ENCODE data around the gene SLC26A11.

- TF ChIP-seq, protein P1, sequence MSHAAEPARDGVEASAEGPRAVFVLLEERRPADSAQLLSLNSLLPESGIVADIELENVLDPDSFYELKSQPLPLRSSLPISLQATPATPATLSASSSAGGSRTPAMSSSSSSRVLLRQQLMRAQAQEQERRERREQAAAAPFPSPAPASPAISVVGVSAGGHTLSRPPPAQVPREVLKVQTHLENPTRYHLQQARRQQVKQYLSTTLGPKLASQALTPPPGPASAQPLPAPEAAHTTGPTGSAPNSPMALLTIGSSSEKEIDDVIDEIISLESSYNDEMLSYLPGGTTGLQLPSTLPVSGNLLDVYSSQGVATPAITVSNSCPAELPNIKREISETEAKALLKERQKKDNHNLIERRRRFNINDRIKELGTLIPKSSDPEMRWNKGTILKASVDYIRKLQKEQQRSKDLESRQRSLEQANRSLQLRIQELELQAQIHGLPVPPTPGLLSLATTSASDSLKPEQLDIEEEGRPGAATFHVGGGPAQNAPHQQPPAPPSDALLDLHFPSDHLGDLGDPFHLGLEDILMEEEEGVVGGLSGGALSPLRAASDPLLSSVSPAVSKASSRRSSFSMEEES (CRISPR knock-in tag; IDR thresholded peaks at IDR 0.05): no peak
- TF ChIP-seq HNRNPK (IDR thresholded peaks at IDR 0.05; ENCODE audit: low read depth, low read length, poor library complexity, severe bottlenecking) (no peak), ZZZ3 (CRISPR knock-in tag; IDR thresholded peaks at IDR 0.05; ENCODE audit: borderline replicate concordance) (no peak), PRDM10 (CRISPR knock-in tag; IDR thresholded peaks at IDR 0.05; ENCODE audit: low read depth) (no peak), EZH2 (conservative IDR thresholded peaks at IDR 0.05; ENCODE audit: low read depth, low read length) (no peak), ZNF766 (CRISPR knock-in tag; IDR thresholded peaks at IDR 0.05; ENCODE audit: borderline replicate concordance) (no peak), FIP1L1 (IDR thresholded peaks at IDR 0.05; ENCODE audit: borderline replicate concordance, insufficient read depth, low read depth, low read length) (no peak), PAX8 (CRISPR knock-in tag; IDR thresholded peaks at IDR 0.05; ENCODE audit: borderline replicate concordance) (no peak), ZNF841 (CRISPR knock-in tag; IDR thresholded peaks at IDR 0.05; ENCODE audit: borderline replicate concordance) (no peak), ZNF263 (CRISPR knock-in tag; IDR thresholded peaks at IDR 0.05) (no peak)
- TF ChIP-seq, protein P2, sequence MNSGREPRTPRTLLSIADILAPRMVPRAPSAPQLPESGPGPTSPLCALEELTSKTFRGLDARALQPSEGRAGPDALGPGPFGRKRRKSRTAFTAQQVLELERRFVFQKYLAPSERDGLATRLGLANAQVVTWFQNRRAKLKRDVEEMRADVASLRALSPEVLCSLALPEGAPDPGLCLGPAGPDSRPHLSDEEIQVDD (CRISPR knock-in tag; IDR thresholded peaks at IDR 0.05; ENCODE audit: borderline replicate concordance): no peak
Observed at GRCh38 chr17:80183581-80184422, 36.4 kb upstream of the SLC26A11 start.

All from HepG2 (cell line).